Heart right ventricle (tissue), 16 donors: ENCODE results near the gene AP1B1. TPM values are rescaled to one million over a fixed set of nuclear protein-coding genes. Genes with fewer than 3 reads are reported as not detected.

Experiments
- ATAC-seq, 8 donors: fragments of 200-7000 bp; cut with Tn5 transposase; one replicate each; pipeline ENCODE4 v1.9.1; 2020; ENCODE audit warnings: mild to moderate bottlenecking in 8 of 8, moderate library complexity in 8 of 8, moderate number of reproducible peaks in 1 of 8
- DNase-seq, 2 donors: peaks; one replicate each; pipeline ENCODE4 v3.0.0-alpha.2; 2020
- H3K27ac ChIP-seq, 10 donors: fragments of 200-600 bp; sonication (generic) in 2 of 10; one replicate each; pipeline versions ENCODE4 v1.5.0 to v1.8.0; 2020 to 2022; ENCODE audit warnings: mild to moderate bottlenecking in 3 of 10
- H3K27me3 ChIP-seq, 7 donors: fragments of 200-600 bp; one replicate each; pipeline ENCODE4 v1.8.0; 2021 to 2022; ENCODE audit warnings: mild to moderate bottlenecking in 2 of 7
- H3K36me3 ChIP-seq, 9 donors: fragments of 200-600 bp; sonication (generic) in 1 of 9; one replicate each; pipeline versions ENCODE4 v1.5.0 to v1.8.0; 2020 to 2022; ENCODE audit warnings: mild to moderate bottlenecking in 2 of 9
- H3K4me1 ChIP-seq, 9 donors: fragments of 200-600 bp; sonication (generic) in 1 of 9; one replicate each; pipeline versions ENCODE4 v1.5.0 to v1.8.0; 2020 to 2022; ENCODE audit warnings: mild to moderate bottlenecking in 4 of 9
- H3K4me3 ChIP-seq, 10 donors: fragments of 200-600 bp; sonication (generic) in 2 of 10; one replicate each; pipeline versions ENCODE4 v1.5.0 to v1.8.0; 2020 to 2022; ENCODE audit warnings: mild to moderate bottlenecking in 7 of 10, moderate library complexity in 2 of 10
- H3K9me3 ChIP-seq, 11 donors: fragments of 200-600 bp in 10 of 11; sonication (generic) in 2 of 11; one replicate each; pipeline versions ENCODE4 v1.5.0 to v1.8.0; 2013 to 2022; ENCODE audit warnings: mild to moderate bottlenecking in 2 of 11, control low read depth in 1 of 11, moderate library complexity in 1 of 11
- WGBS, 2 donors: extraction: QIAGEN DNeasy Blood & Tissue Kit; methylation state at CpG; one replicate each; pipeline ENCODE4 v1.1.7; 2013; ENCODE audit warnings: inconsistent platforms in 1 of 2; 5-methylcytosine and 5-hydroxymethylcytosine counted together
- intact Hi-C, 10 donors: fragments of 100-400 bp; cut with DNase I; formaldehyde crosslinking; loops; one replicate each; pipeline versions ENCODE4 v1.11.1 to v1.14.2; 2022
- polyA plus RNA-seq, 2 donors: library from polyadenylated mRNA; stranded (reverse); fragments of 200-250 nt; gene quantifications; one replicate each; pipeline ENCODE4 v1.2.3, GENCODE V29; 2013
- total RNA-seq, 10 donors: library from RNA; stranded (reverse); fragmentation: NEBNext Ultra II Directional in 3 of 10; extraction: Animal tissue kit (Norgen Biotek cat#: 25700) in 3 of 10; gene quantifications; one replicate each; pipeline versions ENCODE4 v1.2.1 to v1.2.4, GENCODE V29; 2021 to 2023
- TF ChIP-seq, protein P1 (sequence below), 9 donors: fragments of 200-600 bp; sonication (generic) in 2 of 9; IDR thresholded peaks; one replicate each; pipeline versions ENCODE4 v1.5.0 to v1.8.0; 2021 to 2022; ENCODE audit warnings: antibody characterized with exemption in 9 of 9, mild to moderate bottlenecking in 5 of 9, moderate library complexity in 1 of 9
- donor health status: Arrhythmogenic right ventricular cardiomyopathy.
- donor health status: ischemic (EF 13 %, LVEDD 7.1; RV severe dilation, severe dysfunction).
- donor health status: healthy with polysubstance abuse.
- donor health status: DM: no; HTN: yes; CAD: no.
- donor health status: DM: no; HTN: no; CAD: no.
- donor health status: ischemic (EF 25% LVEDD 6.9; RV normal size, moderate dysfunction).
- donor health status: ischemic (EF 25% LVEDD 5.7; RV mildly dilated, moderate dysfunction).
- donor health status: healthy.
- donor health status: DM: yes; HTN: yes; CAD: no.
- donor health status: Ischemic cardiomyopathy.
- donor health status: ischemic (EF 35%, LVEDD 5.7; RV mildly dilated, moderate dysfunction).
- donor health status: nonischemic (EF 11% LVEDD 7.7; RV severe dilation, severe dysfunction).
- donor health status: DM: yes; HTN: yes; CAD: no.
- donor health status: PGD.
- donor health status: ischemic (EF 29% LVEDD 5.4; RV normal size, mild dysfunction).
- donor health status: nonischemic (EF 23%, LVEDD 6.1; RV moderate dilation, normal function).

The AP1B1 gene
- total and polyA plus RNA-seq, 12 donors, result 18.4 to 51.5 (median 29.0) TPM

DNA sequence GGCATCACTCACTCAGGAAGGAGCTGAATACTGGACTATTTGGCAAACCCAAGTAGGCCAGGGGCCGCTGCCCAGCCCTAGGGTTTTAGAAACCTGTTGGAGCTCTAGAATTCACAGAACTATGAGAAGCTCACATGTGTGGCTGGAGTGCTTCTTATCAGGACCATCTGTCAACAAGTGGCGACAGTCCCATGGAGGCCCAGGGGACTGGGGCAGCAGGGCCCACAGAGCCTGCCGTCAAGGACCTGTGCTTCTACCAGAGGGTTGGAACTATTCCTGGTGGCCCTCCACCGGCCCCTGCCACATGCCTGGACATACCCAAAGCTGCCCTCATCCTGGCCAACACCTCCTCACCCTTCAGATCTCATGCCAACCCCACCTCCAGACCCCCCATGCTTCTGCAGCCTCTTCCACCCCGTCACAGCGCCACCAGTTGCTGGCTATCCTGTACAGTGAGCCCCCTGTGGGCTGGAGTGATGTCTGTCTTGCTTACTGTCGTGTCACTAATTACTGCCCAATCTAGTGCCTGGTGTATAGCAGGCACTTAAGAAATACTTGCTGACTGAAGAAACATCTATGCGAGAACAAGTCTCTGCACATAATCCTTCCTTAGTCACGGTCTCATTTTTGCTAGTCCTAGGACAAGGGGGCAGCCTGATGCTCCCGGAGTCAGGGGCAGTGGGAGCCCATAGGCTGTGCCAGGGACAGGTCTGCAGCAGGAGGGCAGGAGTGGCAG is 45.6 kb downstream of the AP1B1 start:
- no peak for DNase-seq
- Histone ChIP-seq H3K9me3 (no peaks in the 10 kb centered on the region), H3K4me1 (peaks cover 0 to 55% (median 30%) of the 10 kb centered on the region in 9 donors), H3K4me3 (no peak overlapping the region), H3K27ac (peak overlapping the region in 7 of 10 donors; percentile 7 to 53 (median 29)), H3K36me3 (peaks cover 0 to 100% (median 50%) of the 10 kb centered on the region in 9 donors), H3K27me3 (no peaks in the 10 kb centered on the region)
- whole genome bisulfite sequencing, 2 donors, result 61 to 65% methylated on average over 10 of the region's 10 CpGs
- TF ChIP-seq, protein P1, sequence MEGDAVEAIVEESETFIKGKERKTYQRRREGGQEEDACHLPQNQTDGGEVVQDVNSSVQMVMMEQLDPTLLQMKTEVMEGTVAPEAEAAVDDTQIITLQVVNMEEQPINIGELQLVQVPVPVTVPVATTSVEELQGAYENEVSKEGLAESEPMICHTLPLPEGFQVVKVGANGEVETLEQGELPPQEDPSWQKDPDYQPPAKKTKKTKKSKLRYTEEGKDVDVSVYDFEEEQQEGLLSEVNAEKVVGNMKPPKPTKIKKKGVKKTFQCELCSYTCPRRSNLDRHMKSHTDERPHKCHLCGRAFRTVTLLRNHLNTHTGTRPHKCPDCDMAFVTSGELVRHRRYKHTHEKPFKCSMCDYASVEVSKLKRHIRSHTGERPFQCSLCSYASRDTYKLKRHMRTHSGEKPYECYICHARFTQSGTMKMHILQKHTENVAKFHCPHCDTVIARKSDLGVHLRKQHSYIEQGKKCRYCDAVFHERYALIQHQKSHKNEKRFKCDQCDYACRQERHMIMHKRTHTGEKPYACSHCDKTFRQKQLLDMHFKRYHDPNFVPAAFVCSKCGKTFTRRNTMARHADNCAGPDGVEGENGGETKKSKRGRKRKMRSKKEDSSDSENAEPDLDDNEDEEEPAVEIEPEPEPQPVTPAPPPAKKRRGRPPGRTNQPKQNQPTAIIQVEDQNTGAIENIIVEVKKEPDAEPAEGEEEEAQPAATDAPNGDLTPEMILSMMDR (IDR thresholded peaks at IDR 0.05), result no peak
- intact Hi-C loops, result loop anchor here in 3 of 10 donors (1.0 to 5.0 kb wide), 2 partner anchors 33 to 35 kb away; partner anchors contain the start of gene GAS2L1 (in 2 of the 3)
- ATAC-seq, result peak in 1 of 8 donors; percentile 24

DNA sequence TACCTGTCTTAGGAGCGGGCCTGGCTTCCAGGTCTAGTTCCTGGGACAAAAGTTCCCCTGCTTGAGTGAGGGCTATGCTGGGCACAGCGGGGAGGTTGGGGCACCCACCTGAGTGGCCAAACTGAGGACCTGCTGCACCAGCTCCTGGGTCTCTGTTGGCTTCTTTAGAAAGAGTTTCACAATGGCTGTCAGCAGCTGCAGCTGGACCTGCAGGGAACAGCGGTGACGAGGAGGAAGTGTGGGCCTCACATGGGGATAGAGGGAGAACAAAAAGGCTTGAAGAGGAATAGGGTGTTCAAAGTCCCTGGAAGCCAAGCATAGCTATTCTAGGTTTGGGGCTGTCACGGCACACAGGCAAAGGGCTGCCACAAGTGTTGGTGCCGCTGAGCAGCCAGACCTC is 46.2 kb downstream of the AP1B1 start:
- 71 to 77% methylated on average over 6 of the region's 6 CpGs for WGBS, 2 donors
- H3K9me3 ChIP-seq, result no peaks in the 10 kb centered on the region
- H3K4me3 ChIP-seq, result no peak overlapping the region
- intact Hi-C loops, result loop anchor here in 2 of 10 donors (5.0 kb wide), 1 partner anchor 35 kb away; the partner anchor contains the start of gene GAS2L1 (in 2 of the 2)
- ATAC-seq, result peak in 2 of 8 donors; percentile 6 to 7
- TF ChIP-seq, protein P1 (IDR thresholded peaks at IDR 0.05), result no peak
- DNase-seq, result no peak
- H3K36me3 ChIP-seq, result peaks cover 0 to 100% (median 44%) of the 10 kb centered on the region in 9 donors
- H3K27ac ChIP-seq, result peak overlapping the region in 6 of 10 donors; percentile 7 to 53 (median 32)
- H3K27me3 ChIP-seq, result no peaks in the 10 kb centered on the region
- H3K4me1 ChIP-seq, result peaks cover 0 to 55% (median 30%) of the 10 kb centered on the region in 9 donors

DNA sequence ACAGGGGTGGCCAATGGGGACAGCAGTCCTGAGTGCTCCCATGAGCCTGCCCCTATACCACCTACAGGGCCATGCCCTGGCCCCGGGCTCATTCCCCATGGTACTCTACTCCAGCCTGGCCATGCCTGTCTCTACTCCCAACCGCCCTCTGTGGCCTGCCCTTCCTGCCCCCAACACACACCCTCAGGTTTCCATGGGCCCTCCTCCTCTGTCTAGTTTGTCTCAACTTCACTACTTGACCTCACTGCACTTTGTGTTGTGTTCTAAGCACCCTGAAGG is 46.6 kb downstream of the AP1B1 start:
- 93 to 94% methylated on average over 2 of the region's 2 CpGs for WGBS, 2 donors
- H3K36me3 ChIP-seq, result peaks cover 0 to 100% (median 44%) of the 10 kb centered on the region in 9 donors
- H3K27ac ChIP-seq, result peak overlapping the region in 1 of 10 donors; percentile 47
- intact Hi-C loops, result loop anchor here in 2 of 10 donors (5.0 kb wide), 1 partner anchor 34 kb away; the partner anchor contains the start of gene GAS2L1 (in 2 of the 2)
- TF ChIP-seq, protein P1 (IDR thresholded peaks at IDR 0.05), result no peak
- H3K27me3 ChIP-seq, result no peaks in the 10 kb centered on the region
- no peaks in the 10 kb centered on the region for H3K9me3 ChIP-seq
- no peak for DNase-seq
- H3K4me1 ChIP-seq, result peaks cover 0 to 55% (median 26%) of the 10 kb centered on the region in 9 donors
- no peak overlapping the region for H3K4me3 ChIP-seq
- no peak for ATAC-seq

DNA sequence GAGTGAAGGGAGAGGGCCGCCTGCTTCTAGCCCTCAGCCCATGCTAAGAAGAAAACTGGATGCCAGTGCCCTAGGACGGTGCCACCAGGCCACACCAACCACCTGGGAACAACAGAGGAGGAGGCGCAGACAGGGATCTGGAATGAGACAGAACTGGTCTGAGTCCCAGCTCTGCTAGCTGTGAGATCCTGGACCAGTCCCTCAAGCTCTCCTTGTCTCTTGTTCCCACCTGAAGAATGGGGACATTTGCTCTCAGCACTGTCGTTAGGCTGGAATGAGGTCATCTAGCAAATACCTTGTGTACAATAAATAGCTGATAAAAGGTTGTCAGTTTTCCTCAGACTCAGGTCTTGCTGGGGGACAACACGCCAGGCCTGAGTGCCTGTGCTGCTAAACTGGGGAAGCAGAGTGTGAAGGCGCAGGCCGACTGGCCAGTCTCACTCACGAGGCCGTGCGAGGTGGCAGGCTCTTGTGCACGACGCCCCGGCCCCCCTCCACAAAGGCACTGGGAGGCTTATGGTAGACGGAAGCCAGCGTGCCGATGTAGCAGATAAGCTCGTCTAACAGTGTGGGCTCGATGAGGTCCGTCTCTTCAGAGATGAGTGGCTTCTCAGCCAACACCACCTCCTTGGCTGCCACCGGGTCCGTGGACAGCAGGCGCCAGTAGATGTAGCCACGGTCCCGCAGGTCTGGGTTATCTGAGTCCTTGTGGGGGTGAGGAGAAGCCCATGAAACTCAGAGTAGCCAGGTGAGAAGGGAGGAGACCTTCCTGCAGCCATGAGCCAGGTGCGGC is 47.1 kb downstream of the AP1B1 start:
- Histone ChIP-seq H3K9me3 (no peaks in the 10 kb centered on the region), H3K4me1 (peaks cover 0 to 51% (median 21%) of the 10 kb centered on the region in 9 donors), H3K36me3 (peaks cover 0 to 100% (median 44%) of the 10 kb centered on the region in 9 donors), H3K27ac (peak overlapping the region in 1 of 10 donors; percentile 47), H3K27me3 (no peaks in the 10 kb centered on the region), H3K4me3 (no peak overlapping the region)
- TF ChIP-seq, protein P1 (IDR thresholded peaks at IDR 0.05), result no peak
- no peak for DNase-seq
- WGBS, 2 donors, result 77 to 88% methylated on average over 25 of the region's 25 CpGs
- intact Hi-C loops, result loop anchor here in 2 of 10 donors (5.0 kb wide), 1 partner anchor 34 kb away; the partner anchor contains the start of gene GAS2L1 (in 2 of the 2)
- no peak for ATAC-seq
